Measurements from ENCODE around the gene EPAS1.

Gene EPAS1

DNA sequence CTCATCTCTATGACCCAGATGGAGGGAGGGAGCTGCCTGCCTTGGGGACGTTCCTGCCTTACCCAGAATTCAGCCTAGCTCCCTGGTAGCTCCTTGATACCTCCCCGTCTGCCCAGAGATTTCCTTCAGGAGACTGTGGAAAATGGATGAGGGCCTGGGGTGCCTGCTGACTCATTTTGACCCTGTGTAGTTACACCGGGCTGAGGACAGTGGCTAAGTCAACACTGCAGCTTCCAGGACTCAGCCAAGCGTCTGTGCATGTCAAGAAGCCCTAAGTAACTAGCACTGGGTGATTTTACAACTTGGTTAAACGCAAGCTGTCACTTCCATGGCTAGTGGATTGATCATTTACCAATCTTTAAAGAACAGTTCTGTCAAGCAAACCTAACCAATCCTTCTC is 23.3 kb upstream of the EPAS1 start:
- DNase-seq: no peak

DNA sequence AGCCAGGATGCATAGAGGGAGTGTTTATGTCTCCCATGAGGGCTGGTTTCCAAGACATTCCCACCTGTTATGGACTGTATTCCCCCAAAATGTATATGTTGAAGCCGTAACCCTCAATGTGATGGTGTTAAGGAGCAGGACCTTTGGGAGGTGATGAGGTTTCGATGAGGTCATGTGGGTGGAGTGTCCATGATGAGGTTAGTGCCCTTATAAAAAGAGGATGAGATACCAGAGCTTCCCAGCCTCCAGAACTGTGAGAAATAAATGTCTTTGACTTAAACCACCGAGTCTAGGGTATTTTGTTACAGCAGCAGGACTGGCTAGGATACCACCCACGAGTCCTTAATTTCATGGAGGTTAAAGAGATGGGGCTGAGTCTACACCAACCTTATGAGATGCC is 22.6 kb upstream of the EPAS1 start:
- DNase-seq: no peak

DNA sequence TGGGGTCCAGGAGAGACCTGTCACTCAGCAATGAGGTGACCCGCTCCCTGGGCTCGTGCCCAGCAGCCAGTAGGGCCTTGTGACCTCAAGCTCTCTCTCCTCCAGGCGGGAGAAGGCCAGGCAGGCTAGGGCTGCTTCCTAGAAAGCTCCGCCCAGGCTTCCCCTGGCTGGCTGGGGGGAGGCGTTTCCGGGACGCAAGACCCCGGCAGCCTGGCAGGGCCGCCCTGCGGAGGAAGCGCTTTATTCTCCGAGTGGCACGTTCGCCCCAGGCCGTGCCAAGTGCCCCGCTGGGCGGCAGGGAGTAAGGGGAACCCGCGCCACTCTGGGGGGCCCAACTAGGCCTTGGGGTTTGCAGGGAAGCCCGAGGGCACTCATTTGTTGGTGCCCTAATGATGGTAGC is 21.2 kb upstream of the EPAS1 start:
- no peak for DNase-seq

DNA sequence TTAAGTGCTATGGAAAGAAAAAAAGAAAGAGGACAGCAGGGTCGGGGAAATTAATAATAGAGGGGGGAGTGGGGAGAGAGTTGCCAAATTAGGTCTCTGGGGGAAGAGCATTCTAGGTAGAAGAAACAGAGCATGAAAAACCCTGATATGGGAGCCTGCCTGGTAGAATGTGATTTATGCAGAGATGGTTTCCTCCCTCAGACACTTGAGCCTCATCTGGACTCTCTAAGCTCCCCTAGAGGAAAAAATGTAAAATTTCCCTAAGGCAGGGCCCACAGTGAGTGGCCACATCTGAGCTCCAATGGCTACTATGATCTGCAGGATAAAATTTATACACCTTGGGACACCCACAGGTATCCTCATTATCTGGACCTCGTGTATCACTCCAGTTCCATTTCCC is 20.6 kb upstream of the EPAS1 start:
- no peak for DNase-seq

DNA sequence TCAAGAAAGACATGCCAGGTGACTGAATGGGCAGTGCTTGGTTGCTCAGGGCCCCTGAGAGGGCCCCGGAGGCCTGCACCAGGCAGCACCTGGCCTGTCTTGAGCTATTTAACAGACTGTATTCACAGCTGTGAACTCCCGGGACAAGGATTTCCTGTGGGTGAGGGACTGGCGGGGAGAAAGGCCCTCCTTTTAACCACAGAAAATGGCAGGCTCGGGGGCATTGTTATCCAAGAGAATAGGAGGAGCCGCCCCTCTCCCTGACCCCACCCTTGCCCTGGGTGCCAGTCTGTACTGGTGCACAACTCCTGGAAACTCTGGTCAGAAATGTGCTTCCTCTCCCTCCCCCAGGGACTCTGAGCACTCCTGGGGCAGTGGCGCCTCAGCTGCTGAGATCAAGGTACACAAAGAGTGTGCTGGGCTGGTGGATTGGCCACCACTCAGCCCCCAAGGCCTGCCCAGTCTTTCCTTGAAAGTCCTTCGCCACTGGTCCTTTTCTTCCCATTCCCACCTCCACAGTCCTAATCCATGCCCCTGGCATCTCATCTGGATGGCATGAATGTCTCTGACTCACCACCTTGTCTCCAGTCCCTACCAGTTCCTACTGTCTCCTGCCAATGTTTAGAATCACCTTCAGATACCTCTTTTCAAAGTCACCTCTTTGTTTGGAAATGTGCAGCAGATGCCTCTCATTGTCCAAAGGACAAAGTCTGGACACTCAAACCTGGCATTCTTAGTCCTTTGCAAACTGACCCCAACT is 19.6 kb upstream of the EPAS1 start:
- no peak for DNase-seq

DNA sequence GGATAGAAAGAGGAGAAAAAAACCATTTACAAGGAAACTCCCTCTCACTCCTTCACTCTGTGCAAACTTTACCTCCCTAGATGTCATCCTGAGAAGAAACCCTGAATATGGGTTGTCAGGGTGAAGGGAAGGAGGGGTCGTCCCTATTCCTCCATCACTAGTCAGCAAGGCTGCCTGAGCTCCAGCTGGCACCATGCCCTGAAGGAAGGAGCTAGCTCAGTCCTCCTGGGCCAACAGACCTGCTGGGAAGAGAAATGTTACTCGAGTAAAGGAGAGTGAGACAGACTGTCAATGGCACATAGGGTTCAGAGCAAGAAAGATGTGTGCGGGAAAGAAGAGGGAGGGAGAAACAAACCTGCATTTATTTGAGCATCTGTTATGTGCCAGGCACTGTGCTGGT is 18.3 kb upstream of the EPAS1 start:
- DNase-seq: no peak

DNA sequence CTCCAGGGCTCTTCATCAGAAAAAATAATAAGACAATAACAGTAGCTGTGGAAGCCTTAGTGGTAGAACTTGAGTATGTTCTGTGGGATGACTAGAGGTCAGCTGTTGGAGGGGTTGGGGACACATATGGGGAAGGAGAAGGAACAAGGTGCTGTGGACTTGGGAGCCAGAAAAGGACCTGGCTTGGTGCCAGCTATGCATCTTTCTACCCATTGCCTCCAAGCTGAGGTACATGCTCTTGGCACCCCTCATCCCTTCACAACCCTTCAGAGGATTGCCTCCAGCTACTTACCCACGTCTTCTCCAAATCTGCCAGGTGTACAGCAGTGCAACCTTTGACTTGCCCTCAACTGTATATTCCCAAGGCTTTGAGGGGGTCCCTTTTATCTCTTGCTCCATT is 15.3 kb upstream of the EPAS1 start:
- DNase-seq: no peak

DNA sequence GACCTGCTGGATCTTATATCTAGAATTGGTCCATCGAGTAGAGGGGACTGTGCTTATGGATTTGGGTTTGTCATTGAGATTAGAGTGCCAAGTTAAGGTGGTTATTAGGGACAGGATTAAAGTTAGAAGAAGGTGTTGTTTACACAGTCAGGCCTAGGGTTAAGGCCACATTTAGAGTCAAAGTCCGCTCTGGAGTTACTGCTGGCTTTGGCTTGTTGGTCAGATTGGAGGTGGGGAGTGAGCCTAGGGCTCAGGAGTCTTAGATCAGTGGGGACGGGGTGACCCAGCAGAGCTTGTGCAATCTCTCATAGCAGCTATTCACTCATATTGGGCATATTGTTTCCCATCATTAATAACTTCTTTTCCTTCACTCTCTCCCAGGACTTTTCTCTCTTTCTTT is 13.5 kb upstream of the EPAS1 start:
- no peak for DNase-seq

DNA sequence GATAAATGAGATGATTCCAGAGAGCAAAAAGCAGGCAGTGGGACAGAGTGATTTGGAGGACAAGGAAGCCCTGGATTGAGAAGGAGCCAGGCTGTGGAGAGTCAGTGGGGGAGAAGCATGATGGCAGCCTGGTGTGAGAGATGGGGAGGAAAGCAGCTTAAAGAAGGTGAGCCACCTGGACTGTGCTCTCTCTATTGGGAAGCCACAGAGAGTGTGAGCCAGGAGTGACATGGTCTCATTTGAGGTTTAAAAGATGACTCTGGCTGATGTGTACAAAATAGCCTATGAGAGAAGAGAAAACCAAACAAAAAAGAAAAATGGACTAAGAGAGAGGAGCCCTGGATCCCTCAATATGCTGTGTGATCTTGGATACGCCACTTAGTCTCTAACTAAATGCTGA is 12.9 kb upstream of the EPAS1 start:
- no peak for DNase-seq

DNA sequence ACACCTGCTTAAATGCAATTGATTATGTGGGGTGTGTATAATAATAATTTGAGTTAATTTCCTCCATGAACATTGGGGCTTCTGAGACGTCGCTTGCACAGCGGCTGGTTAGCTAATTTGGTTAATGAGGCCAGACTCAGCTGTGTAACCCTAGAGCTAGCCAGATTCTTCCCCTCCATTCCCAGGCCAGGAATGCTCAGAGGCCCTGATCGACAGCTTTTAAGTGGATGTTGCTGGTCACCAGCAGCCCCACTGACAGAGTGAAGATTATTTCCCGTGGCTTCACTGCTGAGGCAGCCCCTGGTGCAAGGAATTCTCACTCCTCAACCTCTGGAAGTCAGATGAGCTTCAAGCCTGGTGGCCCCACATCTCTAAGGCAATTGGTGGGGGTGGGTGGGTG is 12.4 kb upstream of the EPAS1 start:
- DNase-seq: no peak

DNA sequence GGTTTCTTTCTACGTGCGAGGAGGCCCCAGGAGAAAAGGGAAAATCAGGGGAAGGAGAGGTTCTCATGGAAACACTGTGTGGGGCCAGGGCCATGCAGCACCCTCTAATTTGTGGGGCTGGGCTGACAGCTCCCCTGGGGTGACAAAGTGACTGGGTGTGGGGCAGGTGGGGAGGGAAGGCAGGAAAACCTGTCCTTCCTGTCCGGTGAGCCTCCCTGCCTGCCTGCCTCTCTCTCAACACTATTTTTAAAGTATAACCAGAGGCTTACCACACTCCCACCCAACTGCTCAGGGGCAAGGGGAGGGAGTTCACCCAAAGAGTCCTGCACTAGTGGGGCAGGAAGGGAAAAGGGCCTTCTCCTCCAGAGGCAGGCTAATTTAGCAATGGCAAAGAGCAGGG is 10.5 kb upstream of the EPAS1 start:
- DNase-seq: no peak

DNA sequence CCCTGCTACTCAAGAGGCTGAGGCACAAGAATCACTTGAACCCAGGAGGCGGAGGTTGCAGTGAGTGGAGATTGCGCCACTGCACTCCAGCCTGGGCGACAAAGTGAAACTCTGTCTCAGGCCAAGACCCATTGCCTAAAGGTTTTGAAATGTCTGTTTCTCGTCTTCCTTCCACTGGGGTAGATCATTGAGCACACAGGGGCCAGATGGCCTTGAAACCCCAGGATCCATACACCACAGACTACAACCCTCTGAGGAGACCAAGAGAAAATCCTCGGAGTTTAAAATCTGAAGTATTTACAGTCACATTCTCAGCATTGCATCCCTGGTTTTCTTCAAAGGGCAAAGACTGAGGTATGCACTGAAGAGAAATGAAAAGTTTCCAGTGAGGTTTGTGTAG is 7.1 kb upstream of the EPAS1 start:
- DNase-seq: no peak

DNA sequence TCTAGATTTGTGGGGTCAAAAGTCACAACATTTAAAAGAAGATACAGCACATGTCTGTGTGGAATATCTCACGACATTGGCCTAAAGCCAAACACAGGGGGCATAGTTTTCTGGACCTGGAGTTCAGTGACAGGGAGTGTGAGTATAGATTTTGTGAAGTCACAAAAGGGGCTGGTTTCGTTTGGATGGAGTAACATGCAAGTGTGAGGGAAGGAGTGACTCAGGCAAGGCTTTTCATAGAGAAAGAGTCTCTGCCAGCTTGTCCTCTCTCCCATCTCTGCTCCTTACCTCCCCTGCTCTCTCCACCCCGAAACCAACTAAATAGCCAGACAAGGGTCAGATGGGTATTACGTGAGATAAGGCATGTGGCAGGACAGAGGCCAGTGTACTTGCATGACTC is 3.7 kb upstream of the EPAS1 start:
- no peak for DNase-seq

DNA sequence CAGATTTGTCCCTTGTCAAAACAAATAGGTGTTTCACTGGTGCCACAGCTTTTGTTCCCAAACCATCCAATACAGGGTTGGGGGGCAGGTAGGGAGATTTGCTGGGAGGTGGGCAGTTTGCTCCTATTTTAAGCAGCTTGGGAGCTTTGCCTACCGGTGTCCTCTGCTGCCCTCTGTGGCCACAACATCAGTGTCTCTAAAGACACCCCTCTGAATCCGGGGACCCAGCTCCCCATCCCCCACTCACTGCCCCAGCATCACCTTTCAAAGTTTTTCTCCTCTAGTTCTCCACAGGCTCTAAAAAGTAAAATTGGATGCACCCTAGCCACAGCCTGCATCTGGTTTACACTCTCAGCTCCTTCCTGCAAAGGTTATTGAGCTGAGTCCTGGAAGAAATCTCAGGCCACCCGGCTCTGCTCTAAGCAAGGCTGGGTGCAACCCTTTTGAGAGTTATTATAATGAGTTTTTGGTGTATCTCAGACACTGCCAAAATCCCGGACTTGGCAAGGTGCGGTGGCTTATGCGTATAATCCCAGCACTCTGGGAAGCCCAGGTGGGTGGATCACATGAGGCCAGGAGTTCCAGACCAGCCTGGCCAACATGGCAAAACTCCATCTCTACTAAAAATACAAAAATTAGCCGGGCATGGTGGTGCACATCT is 2.9 kb upstream of the EPAS1 start:
- DNase-seq: peak in 1 of 2 experiments; percentile 32

DNA sequence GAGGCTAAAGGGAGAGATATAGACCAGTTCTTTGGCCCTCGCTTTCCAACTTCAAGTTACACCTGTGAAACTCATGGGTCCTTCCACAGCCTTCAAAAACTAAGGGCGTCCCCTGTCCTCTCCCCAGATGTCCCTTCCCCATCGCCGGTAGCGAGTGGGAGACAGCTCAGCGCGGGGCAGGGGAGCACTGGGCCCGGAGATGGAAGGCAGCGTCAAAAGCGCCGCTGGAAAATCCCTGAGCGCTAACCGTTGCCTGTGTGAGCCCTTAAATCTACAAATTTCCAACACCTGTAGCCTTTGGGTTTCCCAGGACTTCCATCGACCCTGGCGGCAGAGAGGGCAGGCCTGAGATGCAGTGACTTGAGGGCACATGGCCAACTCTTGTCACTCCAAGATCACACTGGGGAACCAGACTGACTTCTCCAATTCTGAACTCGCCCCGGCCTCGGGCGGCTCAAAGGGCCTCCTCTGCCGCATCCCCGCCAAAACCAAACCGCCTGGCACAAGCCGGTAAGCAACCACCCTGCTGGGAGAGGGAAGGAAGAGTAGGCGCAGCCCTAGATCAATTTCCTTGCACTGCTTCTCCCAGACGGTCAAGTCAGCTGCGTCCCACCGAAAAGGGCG is 879 bp upstream of the EPAS1 start:
- DNase-seq: peak; percentile 29 to 52

DNA sequence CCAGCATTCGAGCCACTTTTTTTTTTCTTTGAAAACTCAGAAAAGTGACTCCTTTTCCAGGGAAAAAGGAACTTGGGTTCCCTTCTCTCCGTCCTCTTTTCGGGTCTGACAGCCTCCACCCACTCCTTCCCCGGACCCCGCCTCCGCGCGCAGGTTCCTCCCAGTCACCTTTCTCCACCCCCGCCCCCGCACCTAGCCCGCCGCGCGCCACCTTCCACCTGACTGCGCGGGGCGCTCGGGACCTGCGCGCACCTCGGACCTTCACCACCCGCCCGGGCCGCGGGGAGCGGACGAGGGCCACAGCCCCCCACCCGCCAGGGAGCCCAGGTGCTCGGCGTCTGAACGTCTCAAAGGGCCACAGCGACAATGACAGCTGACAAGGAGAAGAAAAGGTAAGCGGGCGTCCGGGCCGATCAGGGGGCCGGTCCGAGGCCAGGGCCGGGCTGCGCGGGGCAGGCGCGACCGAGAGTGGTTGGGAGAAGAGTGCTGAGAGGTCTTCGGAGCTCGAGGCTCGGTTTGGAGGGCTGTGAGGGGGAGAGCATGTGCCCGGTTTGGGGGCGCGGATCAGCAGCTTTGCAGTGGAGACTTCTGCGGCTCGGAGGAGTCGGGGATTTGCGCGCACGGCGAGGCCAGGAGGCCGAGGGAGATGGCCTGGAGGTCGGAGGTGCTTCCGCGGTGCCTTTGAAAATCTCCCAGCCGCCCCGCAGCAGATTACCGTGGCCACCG is 502 bp downstream of the EPAS1 start:
- DNase-seq: no peak

DNA sequence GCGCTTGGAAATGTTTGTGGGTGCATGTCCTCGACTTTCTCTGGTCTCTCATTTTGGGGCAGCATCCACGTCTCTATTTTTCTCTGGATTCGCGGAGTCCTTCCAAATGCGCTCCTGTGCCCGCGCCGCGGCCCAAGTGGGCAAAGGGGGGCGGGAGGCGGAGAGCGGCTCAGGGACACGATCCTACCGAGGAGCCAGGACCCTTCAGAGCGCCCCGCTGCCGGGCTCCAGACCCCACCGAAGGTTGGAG is 990 bp downstream of the EPAS1 start:
- no peak for DNase-seq

DNA sequence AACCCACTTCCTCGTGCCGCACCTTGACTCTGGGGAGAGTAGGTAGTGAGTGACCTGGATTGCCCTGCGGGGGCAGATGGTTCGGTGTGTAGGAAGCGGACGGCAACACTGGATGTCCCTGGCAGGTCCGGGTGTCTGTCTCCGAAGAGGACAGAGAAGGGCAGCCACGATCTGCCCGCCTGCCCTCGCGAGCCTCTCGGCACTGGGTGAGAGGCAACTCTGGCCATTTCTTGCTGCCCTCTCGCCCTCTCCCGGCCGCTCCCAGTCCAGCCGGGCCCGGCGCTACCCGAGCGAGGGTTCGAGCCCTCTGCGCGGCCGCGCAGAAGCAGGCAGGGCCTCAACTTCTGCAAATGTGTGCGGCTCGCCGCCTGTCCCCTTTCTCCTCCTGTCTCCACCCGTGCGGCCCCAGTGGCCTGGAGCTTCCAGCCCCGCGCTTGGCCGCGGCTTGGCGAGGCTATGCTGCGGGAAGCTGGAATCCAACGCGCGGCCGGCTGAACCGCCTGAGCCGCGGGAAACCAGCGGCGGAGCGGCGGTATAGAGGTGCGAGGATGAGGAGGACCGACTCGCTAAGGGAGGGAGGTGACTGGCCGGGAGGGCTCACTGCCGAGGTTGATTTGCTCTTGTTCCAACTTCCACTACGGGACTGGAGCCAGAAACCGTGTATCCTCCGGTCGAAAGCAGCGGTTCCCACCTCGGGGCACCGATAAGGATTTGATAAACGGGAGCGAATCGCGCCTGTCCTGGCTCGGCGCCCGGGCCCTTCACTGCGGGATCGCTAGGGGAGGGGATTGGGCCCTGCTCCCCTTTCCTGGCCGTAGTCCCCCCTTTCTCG is 1.5 kb downstream of the EPAS1 start:
- DNase-seq: no peak

DNA sequence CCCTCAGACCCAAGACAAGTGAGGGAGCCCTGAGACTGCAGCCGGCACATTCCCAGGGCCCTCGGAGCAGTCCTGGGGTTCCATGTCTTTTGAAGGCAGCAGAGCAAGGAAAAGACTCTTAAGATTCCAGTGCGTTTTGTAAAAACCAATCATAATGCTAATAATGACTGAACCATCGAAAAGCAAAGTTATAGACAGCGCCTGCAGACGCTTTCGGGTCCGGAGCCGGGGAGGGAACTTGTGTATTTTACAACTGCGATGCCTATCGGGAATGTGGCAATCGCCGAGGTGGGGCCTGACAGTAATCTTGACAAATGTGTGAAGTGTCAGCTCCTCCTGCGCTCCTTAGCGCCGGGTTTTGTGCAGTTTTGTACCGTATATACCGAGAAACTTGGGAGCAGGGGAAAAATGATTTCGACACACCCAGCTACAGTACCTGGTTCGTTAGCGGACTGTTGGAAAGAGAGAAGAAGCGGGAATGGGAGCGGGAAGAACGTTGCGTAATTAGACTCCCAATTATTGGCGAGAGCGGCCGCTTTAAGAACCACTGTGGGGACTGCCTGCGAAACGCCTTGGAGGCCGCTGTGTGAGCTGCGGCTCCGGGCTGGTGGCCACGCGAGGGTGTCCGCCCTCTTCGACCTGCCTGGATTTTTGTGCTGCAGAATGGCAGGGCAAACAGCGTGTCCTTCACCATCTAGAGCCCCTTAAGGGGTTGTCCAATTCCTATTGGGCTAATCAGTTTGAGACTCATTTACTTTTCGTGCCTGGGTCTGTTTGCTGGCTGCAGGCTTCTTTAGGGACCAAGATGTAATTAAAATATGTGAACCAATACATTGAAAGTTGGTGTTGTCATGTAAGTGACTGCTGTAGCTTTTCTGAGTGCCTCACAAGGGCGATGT is 2.4 kb downstream of the EPAS1 start:
- peak in 1 of 2 experiments; percentile 6 for DNase-seq

DNA sequence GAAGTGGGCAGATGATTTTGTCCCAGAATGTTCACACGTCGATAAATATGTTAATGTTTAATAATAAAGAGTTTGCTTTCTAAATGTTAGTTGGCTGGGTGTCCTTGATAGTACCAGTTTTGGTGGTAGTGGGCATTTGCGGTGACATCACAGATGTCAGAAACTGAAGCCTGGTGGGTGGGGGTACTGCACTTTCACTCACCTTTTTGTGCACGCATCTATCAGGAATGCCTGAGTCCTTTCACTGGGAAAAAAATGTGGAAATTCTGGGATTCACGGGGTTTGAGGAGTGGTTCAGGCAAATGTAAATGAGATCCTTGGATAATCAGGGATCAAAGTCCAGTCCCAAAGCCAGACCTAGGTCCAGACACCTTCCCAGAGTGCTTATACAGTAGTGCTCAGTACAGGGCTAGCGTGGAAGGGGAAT is 3.2 kb downstream of the EPAS1 start:
- no peak for DNase-seq

DNA sequence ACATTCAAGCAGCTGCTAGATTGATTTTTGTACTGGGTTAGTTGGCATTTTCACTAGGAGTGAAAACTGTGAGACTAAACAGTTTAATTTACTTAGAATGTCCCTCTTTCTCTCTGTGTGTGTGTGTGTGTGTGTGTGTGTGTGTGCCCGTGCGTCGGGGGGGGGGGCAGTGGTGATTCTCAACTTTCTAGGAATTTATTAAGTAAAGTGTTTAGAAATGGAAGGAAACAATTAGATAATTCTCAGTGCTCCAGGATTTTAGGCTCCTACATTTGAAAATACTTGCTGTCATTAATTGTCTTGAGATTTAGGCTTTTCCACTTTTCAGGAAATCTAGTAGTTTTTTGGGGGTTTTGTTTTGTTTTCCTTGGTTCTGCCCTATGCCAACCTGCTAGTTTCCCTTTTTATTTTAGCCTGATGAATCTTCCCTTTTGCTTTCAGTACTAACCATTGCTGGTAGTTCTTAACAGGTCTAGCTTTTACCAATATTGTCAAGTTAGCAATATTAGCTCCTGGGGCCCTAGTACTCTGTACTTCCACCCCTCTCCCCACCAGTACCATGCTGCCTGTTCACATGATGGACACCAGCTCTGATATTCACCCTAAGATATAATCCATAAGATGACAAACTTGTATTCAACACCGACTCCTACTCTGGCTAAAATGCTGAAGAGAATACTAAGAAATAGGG is 4.9 kb downstream of the EPAS1 start:
- no peak for DNase-seq
